Liver (tissue), 3 donors: ENCODE measurements around the gene TPRN.

Experiments used
- CTCF ChIP-seq: fragments of 150-350 bp; IDR thresholded peaks from 2 replicates; pipeline ENCODE4 v1.5.1; 2017; ENCODE audit warnings: improper control_type of control experiment, low read depth, low read length; ENCODE audit not compliant: missing input control
- RAD21 ChIP-seq, 2 donors: IDR thresholded peaks; 2 replicates each; pipeline ENCODE4 v1.6.1; 2016; ENCODE audit warnings: antibody characterized with exemption in 2 of 2, mild to moderate bottlenecking in 2 of 2
- SP1 ChIP-seq: IDR thresholded peaks from 2 replicates; pipeline ENCODE4 v1.6.1; 2018; ENCODE audit warnings: antibody characterized with exemption, mild to moderate bottlenecking
- YY1 ChIP-seq: IDR thresholded peaks from 2 replicates; pipeline ENCODE4 v1.6.1; 2016; ENCODE audit warnings: antibody characterized with exemption, mild to moderate bottlenecking
- ZBTB33 ChIP-seq: IDR thresholded peaks from 2 replicates; pipeline ENCODE4 v1.6.1; 2016; ENCODE audit warnings: antibody characterized with exemption
- donor health status: healthy.
- donor health status: healthy.

- TF ChIP-seq CTCF (no peak), SP1 (no peak), RAD21 (IDR thresholded peaks at IDR 0.05) (no peak), ZBTB33 (no peak), YY1 (no peak)
Observed at GRCh38 chr9:137194388-137194787, 6.2 kb downstream of the TPRN start.
